Measurements from ENCODE around the gene AP3S2.
"Not testable (repeated sequence)": the region's sequence is repeated elsewhere in the genome, so short reads cannot be mapped to it uniquely, and the experiment has no call there.

AP3S2 gene

GRCh38 chr15:89799918-89800498, 93.8 kb downstream of the AP3S2 start:
- no peak for DNase-seq (ENCODE audit: low read depth)

DNA sequence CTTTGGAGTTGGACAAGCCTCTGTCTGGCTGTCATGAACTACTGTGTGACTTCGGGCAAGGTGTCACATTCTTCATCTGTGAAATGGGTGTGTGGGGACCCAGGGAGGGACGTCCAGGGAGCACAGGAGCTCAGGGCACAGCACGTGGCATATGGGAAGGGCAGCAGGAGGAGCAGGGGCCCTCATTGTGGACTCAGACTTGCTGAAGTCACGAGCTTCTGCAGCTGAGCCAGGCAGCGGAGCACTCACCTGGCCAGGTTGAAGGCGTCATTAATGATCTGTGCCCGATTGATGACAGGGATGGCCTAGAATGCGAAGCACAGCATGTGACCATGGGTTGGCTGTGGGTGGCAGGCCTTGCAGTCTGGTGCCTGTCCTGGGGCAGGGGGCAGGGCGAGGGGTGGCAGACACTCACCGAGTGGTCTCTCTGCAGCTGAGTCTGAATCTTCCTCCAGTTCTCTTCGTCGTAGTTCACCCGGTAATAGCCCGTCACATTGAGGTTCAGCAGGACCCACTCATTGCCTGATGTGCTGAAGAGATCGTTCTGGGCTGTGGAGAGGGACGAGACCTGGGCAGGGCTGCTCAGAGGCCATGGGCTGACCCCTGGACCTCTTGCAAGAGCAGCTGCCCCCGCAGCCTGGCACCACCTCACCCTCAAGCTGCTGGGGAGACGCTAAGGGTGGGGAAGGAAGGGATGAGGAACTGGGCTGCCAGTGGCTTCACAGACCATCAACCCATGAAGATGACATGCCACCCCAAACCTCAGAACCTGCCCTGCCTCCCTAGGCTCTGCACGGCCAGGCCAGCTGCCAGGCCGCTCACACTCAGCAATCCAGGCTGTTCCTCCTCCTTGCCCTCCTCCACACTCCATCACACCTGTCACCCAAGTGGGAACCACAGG, 94.5 kb downstream of the AP3S2 start:
- DNase-seq (ENCODE audit: low read depth) = no peak

- no peak for DNase-seq (ENCODE audit: low read depth)
These were observed 96.1 kb downstream of the AP3S2 start for GRCh38 chr15:89797678-89798201.

- no peak for DNase-seq (ENCODE audit: low read depth)
These were observed 97.8 kb downstream of the AP3S2 start for GRCh38 chr15:89795996-89796395.

DNA sequence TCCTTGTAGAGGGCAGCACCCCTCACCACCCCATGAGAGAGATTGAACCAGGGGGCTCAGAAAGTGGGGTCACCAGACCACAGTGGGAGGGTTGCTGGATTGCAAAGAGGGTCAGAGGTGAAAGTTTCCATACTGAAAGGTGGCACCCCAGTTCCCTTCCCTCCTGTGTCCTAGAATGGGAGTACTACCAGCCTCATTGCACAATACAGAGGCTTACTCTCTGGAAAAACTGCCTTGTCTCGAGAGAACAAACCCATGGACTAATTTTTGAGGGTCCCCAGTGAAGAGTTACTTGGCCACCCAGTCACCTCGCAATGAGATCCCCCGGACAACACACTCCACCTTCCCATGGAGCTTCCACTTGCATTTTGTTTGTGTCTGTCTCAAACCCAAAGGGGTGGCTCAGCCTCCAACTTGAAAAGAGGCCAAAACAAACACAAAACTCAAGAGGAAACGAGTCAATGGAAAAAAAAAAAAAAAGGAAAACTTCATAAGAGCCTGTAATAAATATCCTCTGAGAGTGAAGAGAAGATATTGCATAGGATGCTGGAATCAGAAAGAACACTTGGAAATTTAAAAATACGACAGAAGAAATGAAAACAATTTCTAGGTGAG, 99.1 kb downstream of the AP3S2 start:
- no peak for DNase-seq (ENCODE audit: low read depth)

GRCh38 chr15:89792106-89792805, 101.5 kb downstream of the AP3S2 start:
- DNase-seq (ENCODE audit: low read depth) = no peak

- no peak for DNase-seq (ENCODE audit: low read depth)
These were observed 103.1 kb downstream of the AP3S2 start for GRCh38 chr15:89790661-89791060.

DNA sequence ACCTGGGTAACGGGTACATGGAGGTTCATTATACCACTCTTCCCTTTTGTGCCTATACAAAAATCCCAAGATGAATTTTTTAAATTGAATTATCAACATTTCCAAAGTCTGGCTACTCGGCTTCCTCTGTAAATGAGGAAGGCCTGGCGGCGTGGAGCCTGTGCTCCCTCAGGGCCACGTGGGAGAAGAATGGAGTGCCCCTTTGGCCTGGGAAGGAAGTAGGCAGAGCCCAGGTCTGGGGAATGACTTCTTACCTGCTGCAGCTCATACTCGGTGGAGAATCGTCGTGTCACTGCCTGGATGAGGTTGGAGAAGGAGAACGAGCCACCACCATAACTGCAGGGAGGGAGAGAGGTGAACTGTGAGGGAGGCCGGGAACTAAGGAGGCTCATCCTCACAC, 103.6 kb downstream of the AP3S2 start:
- no peak for DNase-seq (ENCODE audit: low read depth)

DNA sequence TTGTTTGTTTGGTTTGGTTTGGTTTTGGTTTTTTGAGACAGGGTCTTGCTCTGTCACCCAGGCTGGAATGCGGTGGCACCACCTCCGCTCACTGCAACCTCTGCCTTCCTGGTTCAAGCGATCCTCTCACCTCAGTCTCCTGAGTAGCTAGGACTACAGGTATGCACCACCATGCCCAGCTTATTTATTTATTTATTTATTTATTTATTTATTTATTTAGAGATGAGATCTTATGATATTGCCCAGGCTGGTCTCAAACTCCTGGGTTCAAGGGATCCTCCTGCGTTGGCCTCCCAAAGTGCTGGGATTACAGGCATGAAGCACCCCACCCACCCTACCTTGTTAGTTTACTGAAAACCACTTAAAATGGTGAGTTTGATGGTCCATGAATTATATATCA, 105.2 kb downstream of the AP3S2 start:
- not testable (repeated sequence) for DNase-seq (ENCODE audit: low read depth)

DNA sequence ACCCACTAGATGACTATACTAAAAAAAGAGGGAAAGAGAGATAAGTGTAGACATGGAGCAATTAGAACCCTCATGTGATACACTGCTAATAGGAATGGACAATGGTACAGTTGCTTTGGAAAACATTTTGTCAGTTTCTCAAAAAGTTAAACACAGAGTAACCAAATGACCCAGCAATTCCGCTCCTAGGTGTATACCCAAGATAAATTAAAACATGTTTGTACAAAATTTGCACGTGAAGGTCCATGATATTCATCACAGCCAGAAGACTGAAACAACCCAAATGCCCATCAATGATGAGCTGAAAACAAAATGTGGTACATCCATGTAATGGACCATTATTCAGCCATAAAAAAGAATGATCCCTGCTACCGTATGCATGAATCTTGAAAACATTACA, 105.8 kb downstream of the AP3S2 start:
- no peak for DNase-seq (ENCODE audit: low read depth)

GRCh38 chr15:89785774-89786140, 108.0 kb downstream of the AP3S2 start:
- no peak for DNase-seq (ENCODE audit: low read depth)

GRCh38 chr15:89785064-89785773, 108.6 kb downstream of the AP3S2 start:
- DNase-seq (ENCODE audit: low read depth) = no peak

DNA sequence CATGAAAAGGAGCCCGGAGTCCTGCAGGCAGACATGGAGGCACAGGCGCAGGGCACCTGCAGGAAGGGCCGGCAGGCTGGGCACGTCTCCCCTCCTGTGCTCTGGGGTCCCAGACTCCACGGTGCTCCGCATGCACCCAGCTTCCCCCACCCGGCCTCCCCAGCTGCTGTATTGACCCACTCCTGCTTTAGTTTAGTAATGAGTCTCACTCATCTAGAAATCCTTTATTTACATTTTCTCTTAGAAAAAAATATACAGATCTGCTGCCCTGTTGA, 109.2 kb downstream of the AP3S2 start:
- DNase-seq (ENCODE audit: low read depth) = no peak

- DNase-seq (ENCODE audit: low read depth) = no peak
These were observed 109.7 kb downstream of the AP3S2 start for GRCh38 chr15:89783861-89784685.

- DNase-seq (ENCODE audit: low read depth) = no peak
These were observed 110.5 kb downstream of the AP3S2 start for GRCh38 chr15:89783111-89783860.

DNA sequence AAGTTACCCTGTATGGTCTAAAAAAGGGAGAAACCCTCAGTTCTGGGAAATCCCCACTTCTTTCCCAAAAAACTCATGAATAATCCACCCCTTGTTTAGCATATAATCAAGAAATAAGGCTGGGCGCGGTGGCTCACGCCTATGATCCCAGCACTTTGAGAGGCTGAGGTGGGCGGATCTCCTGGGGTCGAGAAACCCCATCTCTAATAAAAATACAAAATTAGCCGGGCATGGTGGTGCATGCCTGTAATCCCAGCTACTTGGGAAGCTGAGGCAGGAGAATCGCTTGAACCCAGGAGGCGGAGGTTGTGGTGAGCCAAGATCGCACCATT, 111.2 kb downstream of the AP3S2 start:
- DNase-seq (ENCODE audit: low read depth) = not testable (repeated sequence)

- no peak for DNase-seq (ENCODE audit: low read depth)
These were observed 111.7 kb downstream of the AP3S2 start for GRCh38 chr15:89781891-89782618.

- DNase-seq (ENCODE audit: low read depth) = no peak
These were observed 112.7 kb downstream of the AP3S2 start for GRCh38 chr15:89781055-89781454.

DNA sequence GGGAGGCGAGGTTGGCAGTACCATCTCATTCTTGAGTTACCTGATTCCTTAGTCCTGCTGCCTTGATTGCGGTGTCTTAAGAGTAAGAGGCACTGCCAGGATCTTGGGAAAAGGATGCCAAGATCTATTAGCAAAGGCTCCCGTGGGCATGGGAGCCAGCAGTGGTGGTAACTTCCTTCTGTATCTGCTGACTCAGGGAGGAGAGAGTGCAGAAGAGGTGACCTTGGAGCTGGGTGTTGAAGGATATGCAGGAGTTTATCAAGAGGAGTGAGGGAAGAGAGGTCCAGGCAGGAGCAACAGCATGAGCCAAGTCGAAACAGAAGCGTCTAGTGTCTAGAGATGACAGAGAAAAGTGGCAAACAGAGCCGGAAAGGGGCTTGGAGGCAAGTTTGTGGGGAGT, 113.2 kb downstream of the AP3S2 start:
- DNase-seq (ENCODE audit: low read depth) = no peak
